HepG2 (cell line): ENCODE data around the gene TNPO3. TPM values are rescaled to one million over a fixed set of nuclear protein-coding genes. Genes with fewer than 3 reads are reported as not detected.

Experiments used
- AHR ChIP-seq: IDR thresholded peaks from 2 replicates; pipeline ENCODE4 v1.6.1; 2018; ENCODE audit warnings: missing genetic modification reagents, missing compliant biosample characterization
- ATF6 ChIP-seq: sonication (generic); formaldehyde crosslinking; conservative IDR thresholded peaks from 2 replicates; pipeline ENCODE4 v1.4.0; 2020; ENCODE audit warnings: missing genetic modification reagents
- KMT2A ChIP-seq: sonication (generic); formaldehyde crosslinking; IDR thresholded peaks from 2 replicates; pipeline ENCODE4 v1.4.0; 2020; ENCODE audit warnings: missing genetic modification reagents
- MAFF ChIP-seq: IDR thresholded peaks from 2 replicates; pipeline ENCODE4 v1.6.1; 2011; ENCODE audit warnings: low read depth, low read length, improper control_type of control experiment
- NCOA1 ChIP-seq: sonication (generic); formaldehyde crosslinking; IDR thresholded peaks from 2 replicates; pipeline ENCODE4 v1.9.0; 2021; ENCODE audit warnings: missing genetic modification reagents
- ZBTB34 ChIP-seq: sonication (generic); formaldehyde crosslinking; IDR thresholded peaks from 2 replicates; pipeline ENCODE4 v1.8.0; 2022; ENCODE audit warnings: mild to moderate bottlenecking, missing genetic modification reagents
- ZBTB7A ChIP-seq: sonication (generic); formaldehyde crosslinking; IDR thresholded peaks from 2 replicates; pipeline ENCODE4 v1.8.0; 2022; ENCODE audit warnings: mild to moderate bottlenecking, missing genetic modification reagents
- ZNF318 ChIP-seq: sonication (generic); formaldehyde crosslinking; IDR thresholded peaks from 2 replicates; pipeline ENCODE4 v1.4.0; 2020; ENCODE audit warnings: mild to moderate bottlenecking, missing genetic modification reagents
- ZNF354B ChIP-seq: sonication (generic); formaldehyde crosslinking; IDR thresholded peaks from 2 replicates; pipeline ENCODE4 v1.8.0; 2022; ENCODE audit warnings: mild to moderate bottlenecking, missing genetic modification reagents
- ZNF44 ChIP-seq: sonication (generic); formaldehyde crosslinking; IDR thresholded peaks from 2 replicates; pipeline ENCODE4 v1.5.1; 2020; ENCODE audit warnings: mild to moderate bottlenecking, missing genetic modification reagents
- ZNF512 ChIP-seq: sonication (generic); formaldehyde crosslinking; IDR thresholded peaks from 2 replicates; pipeline ENCODE4 v1.4.0; 2020; ENCODE audit warnings: mild to moderate bottlenecking, missing genetic modification reagents
- ZNF737 ChIP-seq: sonication (generic); formaldehyde crosslinking; IDR thresholded peaks from 2 replicates; pipeline ENCODE4 v1.5.0; 2020; ENCODE audit warnings: missing genetic modification reagents, mild to moderate bottlenecking, borderline replicate concordance
- polyA plus RNA-seq, 8 experiments: library from polyadenylated mRNA; depleted of rRNA in 3 of 8; stranded (reverse) in 7 of 8; unstranded in 1 of 8; fragments of >200 nt; fragmentation: Illumina TruSeq in 4 of 8; extraction: Trizol in 4 of 8; gene quantifications; 2 replicates each; pipeline versions ENCODE4 v1.2.1 to v1.2.3, GENCODE V29; 2011 to 2016; ENCODE audit warnings: low read depth in 4 of 8, missing spikeins in 1 of 8, mixed read lengths in 1 of 8; ENCODE audit not compliant: insufficient read depth in 1 of 8
- total RNA-seq, 5 experiments: library from RNA; depleted of rRNA; stranded (reverse); fragments of >200 nt; fragmentation: Illumina TruSeq; extraction: Trizol; gene quantifications; 2 replicates each; pipeline ENCODE4 v1.2.3, GENCODE V29; 2016; ENCODE audit warnings: low read depth in 1 of 5

Gene TNPO3
- total and polyA plus RNA-seq, 2 of the 13 experiments (the other 11 are each of a cell fraction or from before 2014, with no cell fraction given): 23.8 to 44.6 TPM

- TF ChIP-seq ZNF318 (CRISPR knock-in tag) (no peak), ZNF737 (no peak), NCOA1 (CRISPR knock-in tag) (no peak), ZBTB34 (CRISPR knock-in tag) (no peak), ZBTB7A (CRISPR knock-in tag) (no peak), MAFF (no peak), ZNF512 (CRISPR knock-in tag) (no peak), ZNF44 (CRISPR knock-in tag) (no peak), ZNF354B (CRISPR knock-in tag) (no peak), ATF6 (CRISPR knock-in tag) (no peak), KMT2A (CRISPR knock-in tag) (0 out of 2 replicates have a peak, but pooled peaks have one; percentile 29), AHR (CRISPR knock-in tag) (no peak)
Measured at GRCh38 chr7:128937647-128938543, 117.0 kb downstream of the TNPO3 start, which contains the start of gene IRF5 (continued).
